Measurements from ENCODE around the gene SGCD. TPM values are rescaled to one million over a fixed set of nuclear protein-coding genes. Genes with fewer than 3 reads are reported as not detected.

The SGCD gene
- polyA plus RNA-seq, 1 of the 3 experiments (the other 2 are of a cell fraction) = 0.87 TPM

DNA sequence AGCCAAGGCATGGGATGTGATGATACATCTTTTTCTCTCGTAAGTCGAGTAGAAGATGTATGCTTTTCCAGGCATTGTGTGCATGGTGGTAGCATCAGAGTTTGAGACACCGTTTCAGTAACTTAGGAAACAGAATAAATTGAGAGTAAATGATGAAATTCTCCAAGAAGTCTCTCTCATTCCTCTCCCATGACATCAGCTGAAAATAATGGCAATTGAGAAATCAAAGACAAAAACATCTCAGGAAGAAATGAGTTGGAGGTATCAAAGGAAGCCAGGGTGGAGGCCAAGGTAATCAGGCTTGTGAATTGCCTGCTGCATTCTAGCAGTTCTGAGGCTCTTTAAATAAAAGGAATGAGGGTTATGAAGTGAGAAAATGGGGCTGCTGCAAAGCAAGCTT lies 53.9 kb downstream of the SGCD start (continued):
- TF ChIP-seq CHD2 (IDR thresholded peaks at IDR 0.05; ENCODE audit: low read length, partially characterized antibody) = no peak
- TF ChIP-seq, protein P1, sequence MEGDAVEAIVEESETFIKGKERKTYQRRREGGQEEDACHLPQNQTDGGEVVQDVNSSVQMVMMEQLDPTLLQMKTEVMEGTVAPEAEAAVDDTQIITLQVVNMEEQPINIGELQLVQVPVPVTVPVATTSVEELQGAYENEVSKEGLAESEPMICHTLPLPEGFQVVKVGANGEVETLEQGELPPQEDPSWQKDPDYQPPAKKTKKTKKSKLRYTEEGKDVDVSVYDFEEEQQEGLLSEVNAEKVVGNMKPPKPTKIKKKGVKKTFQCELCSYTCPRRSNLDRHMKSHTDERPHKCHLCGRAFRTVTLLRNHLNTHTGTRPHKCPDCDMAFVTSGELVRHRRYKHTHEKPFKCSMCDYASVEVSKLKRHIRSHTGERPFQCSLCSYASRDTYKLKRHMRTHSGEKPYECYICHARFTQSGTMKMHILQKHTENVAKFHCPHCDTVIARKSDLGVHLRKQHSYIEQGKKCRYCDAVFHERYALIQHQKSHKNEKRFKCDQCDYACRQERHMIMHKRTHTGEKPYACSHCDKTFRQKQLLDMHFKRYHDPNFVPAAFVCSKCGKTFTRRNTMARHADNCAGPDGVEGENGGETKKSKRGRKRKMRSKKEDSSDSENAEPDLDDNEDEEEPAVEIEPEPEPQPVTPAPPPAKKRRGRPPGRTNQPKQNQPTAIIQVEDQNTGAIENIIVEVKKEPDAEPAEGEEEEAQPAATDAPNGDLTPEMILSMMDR (IDR thresholded peaks at IDR 0.05) = no peak
- TF ChIP-seq FOXM1 (IDR thresholded peaks at IDR 0.05; ENCODE audit: low read depth) = no peak
- no peak for TF ChIP-seq GATA2 (CRISPR knock-in tag; IDR thresholded peaks at IDR 0.05)
- TF ChIP-seq RXRA (IDR thresholded peaks at IDR 0.05; ENCODE audit: borderline replicate concordance, low read depth) = no peak

DNA sequence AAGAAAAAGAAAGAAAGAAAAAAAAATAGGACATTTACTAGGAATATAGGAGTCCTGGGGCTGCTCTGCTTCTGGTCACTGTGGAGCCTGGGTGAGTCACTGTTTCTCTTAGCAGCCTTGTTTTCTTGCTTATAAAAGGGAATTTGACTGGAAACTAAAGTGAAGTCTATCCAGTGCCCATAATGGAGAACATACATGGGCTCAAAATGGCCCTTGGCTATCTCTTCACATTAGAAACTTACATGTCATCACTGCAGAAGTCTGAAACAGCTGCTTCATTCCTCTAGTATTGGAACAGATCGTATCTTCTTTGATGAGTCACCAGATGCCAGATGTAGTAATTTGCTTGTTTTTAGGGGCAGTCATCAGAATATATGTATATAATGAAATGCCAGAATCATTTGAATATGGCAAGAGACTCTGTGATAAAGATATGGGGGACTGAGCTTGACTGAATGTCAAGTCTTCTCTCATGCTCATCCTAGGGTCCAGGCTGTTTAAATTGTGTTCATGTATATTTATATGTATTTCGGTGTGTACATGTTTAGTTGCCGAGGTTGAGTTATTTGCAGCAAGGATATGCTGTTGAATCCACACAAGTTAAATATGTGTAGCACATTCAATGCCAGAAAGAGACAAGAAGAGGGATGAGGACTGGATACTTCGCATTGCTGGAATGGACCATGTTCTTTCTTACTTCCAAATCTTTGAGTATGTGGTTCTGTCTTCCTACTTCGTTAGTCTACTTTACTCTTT lies 56.7 kb downstream of the SGCD start:
- POLR2A ChIA-PET = no interaction called here
- Histone ChIP-seq H3K36me3 (replicated peaks in 1 of 2; ENCODE audit: control insufficient read depth in 1 of 2, insufficient read depth in 2 of 2, low read length in 1 of 2) (no peaks in the 10 kb centered on the region), H3K27ac (ENCODE audit: low read depth in 2 of 2, low read length in 1 of 2) (no peak overlapping the region), H4K20me1 (ENCODE audit: insufficient read depth) (no peaks in the 10 kb centered on the region), H2AFZ (ENCODE audit: low read depth) (no peak overlapping the region), H3K9ac (no peak overlapping the region), H3K9me3 (no peaks in the 10 kb centered on the region), H3K4me2 (no peak overlapping the region), H3K9me2 (no peaks in the 10 kb centered on the region), H3K4me3 (ENCODE audit: low read depth in 2 of 2, low read length in 1 of 2) (no peak overlapping the region), H3K79me2 (ENCODE audit: insufficient read depth) (no peaks in the 10 kb centered on the region), H3K27me3 (ENCODE audit: insufficient read depth) (no peaks in the 10 kb centered on the region), H3K4me1 (ENCODE audit: control insufficient read depth in 1 of 2, insufficient read depth in 2 of 2, low read depth in 1 of 2, low read length in 1 of 2) (no peaks in the 10 kb centered on the region), H3F3A (replicated peaks; ENCODE audit: insufficient read depth) (no peaks in the 10 kb centered on the region)
- 49% methylated on average over 5 of the region's 5 CpGs for WGBS (ENCODE audit: low lambda C conversion rate)
- TF ChIP-seq FOXJ3 (CRISPR knock-in tag; IDR thresholded peaks at IDR 0.05) (no peak), TAF1 (IDR thresholded peaks at IDR 0.05; ENCODE audit: borderline replicate concordance, low read depth, low read length) (no peak), CHD2 (IDR thresholded peaks at IDR 0.05; ENCODE audit: low read length, partially characterized antibody) (no peak), SMC3 (IDR thresholded peaks at IDR 0.05; ENCODE audit: low read depth, low read length) (no peak), FOSL2 (IDR thresholded peaks at IDR 0.05; ENCODE audit: borderline replicate concordance, low read depth) (no peak), EP300 (IDR thresholded peaks at IDR 0.05; ENCODE audit: borderline replicate concordance in 1 of 2, low read depth in 1 of 2, low read length in 1 of 2) (no peak), NRF1 (IDR thresholded peaks at IDR 0.05; ENCODE audit: low read depth, low read length) (no peak), MEF2A (IDR thresholded peaks at IDR 0.05; ENCODE audit: borderline replicate concordance, low read depth) (no peak), TEAD4 (IDR thresholded peaks at IDR 0.05; ENCODE audit: borderline replicate concordance, insufficient read depth) (no peak), JUND (IDR thresholded peaks at IDR 0.05) (no peak), POLR2AphosphoS5 (IDR thresholded peaks at IDR 0.05; ENCODE audit: low read depth, low read length) (no peak)
- TF ChIP-seq, protein P2, sequence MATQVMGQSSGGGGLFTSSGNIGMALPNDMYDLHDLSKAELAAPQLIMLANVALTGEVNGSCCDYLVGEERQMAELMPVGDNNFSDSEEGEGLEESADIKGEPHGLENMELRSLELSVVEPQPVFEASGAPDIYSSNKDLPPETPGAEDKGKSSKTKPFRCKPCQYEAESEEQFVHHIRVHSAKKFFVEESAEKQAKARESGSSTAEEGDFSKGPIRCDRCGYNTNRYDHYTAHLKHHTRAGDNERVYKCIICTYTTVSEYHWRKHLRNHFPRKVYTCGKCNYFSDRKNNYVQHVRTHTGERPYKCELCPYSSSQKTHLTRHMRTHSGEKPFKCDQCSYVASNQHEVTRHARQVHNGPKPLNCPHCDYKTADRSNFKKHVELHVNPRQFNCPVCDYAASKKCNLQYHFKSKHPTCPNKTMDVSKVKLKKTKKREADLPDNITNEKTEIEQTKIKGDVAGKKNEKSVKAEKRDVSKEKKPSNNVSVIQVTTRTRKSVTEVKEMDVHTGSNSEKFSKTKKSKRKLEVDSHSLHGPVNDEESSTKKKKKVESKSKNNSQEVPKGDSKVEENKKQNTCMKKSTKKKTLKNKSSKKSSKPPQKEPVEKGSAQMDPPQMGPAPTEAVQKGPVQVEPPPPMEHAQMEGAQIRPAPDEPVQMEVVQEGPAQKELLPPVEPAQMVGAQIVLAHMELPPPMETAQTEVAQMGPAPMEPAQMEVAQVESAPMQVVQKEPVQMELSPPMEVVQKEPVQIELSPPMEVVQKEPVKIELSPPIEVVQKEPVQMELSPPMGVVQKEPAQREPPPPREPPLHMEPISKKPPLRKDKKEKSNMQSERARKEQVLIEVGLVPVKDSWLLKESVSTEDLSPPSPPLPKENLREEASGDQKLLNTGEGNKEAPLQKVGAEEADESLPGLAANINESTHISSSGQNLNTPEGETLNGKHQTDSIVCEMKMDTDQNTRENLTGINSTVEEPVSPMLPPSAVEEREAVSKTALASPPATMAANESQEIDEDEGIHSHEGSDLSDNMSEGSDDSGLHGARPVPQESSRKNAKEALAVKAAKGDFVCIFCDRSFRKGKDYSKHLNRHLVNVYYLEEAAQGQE (IDR thresholded peaks at IDR 0.05; ENCODE audit: low read depth, low read length) = no peak
- TF ChIP-seq, protein P3, sequence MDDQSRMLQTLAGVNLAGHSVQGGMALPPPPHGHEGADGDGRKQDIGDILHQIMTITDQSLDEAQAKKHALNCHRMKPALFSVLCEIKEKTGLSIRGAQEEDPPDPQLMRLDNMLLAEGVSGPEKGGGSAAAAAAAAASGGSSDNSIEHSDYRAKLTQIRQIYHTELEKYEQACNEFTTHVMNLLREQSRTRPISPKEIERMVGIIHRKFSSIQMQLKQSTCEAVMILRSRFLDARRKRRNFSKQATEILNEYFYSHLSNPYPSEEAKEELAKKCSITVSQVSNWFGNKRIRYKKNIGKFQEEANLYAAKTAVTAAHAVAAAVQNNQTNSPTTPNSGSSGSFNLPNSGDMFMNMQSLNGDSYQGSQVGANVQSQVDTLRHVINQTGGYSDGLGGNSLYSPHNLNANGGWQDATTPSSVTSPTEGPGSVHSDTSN (IDR thresholded peaks at IDR 0.05) = no peak
- no peak for DNase-seq
- CTCF ChIA-PET = interaction anchor here (0.8 kb wide), 1 partner anchor 433 kb away, joined by 3 read pairs; no protein-coding TSS in a partner anchor

Measured in SK-N-SH (cell line).